Dedifferentiated amniotic fluid mesenchymal stem cell (primary cell): Measurements from ENCODE around the gene LOXHD1.

ENCODE experiments used
- DNase-seq: peaks from one replicate; pipeline ENCODE4 v3.0.0-alpha.2; 2016; ENCODE audit errors: extremely low spot score

The LOXHD1 gene

DNA sequence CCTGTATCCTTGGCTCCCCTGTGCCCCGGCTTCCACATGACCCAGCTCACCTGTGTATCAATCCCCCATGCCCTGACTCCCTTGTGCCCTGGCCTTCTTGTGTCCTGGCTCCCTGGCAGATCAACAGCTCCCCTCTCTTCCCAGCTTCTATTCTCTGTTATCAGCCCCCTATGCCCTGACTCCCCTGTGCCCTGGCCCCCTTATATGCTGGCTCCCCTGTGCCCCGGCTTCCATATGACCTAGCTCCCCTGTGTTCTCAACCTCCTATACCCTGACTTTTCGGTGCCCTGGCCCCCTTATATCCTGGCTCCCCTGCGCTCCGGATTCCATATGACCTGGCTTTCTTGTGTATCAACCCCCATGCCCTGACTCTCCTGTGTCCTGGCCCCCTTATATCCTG is 209.2 kb downstream of the LOXHD1 start:
- no peak for DNase-seq

GRCh38 chr18:46447323-46447722 is 209.7 kb downstream of the LOXHD1 start:
- DNase-seq: no peak

DNA sequence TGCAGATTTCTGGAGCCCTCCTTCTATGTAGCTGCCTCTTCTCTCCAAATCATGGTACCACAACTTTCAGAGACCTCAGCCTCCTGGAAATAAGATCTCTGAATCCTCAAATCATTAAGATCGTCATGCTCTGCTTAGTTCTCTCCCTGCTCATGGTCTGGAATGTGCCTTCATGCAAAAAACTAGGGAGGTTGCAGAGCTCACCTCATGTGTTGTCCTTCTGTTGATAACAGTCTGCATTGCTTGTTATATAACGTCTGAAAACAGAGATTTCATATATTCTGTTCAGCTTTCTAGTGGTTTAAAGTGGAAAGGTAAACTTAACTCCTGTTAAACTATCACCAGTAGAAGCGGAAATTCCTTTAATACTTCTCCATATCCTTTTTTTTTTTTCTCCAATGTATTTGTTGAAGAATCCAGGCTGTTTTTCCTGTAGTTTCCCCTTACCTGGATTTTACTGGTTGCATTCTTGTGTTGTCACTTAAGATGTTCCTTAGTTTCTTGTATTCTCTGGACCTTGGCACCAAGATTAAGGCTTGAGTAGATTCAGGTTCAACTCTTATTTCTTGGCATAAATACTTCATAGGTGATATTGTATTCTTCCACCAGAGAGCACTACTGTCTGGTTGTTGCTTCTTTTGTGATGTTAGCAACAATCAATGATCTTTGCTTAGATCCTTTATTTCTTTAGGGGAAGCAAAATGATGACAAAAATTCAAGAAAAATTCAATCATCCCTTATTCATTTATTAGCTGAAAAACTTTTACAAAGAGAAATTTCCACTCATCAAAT is 211.3 kb downstream of the LOXHD1 start:
- no peak for DNase-seq

DNA sequence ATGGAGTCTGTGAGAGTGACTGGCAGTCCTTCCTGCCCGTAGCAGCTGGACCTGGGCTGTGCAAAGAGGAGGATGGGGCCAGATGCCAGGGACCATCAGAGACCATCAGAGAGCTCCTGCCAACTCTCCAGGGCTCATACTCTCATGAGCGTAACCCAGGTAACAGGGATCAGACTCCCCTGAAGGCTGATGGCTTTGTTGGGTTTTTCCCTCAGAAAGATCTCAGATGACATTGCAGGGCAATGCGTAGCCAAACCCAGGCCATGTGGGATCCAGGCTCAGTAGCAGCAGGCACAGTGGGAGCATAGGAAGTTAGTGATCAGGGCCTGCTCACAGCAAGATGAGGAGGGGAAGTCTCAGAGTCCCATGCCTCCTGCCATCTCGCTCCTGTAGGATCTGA is 218.0 kb downstream of the LOXHD1 start:
- no peak for DNase-seq

- no peak for DNase-seq
Observed at GRCh38 chr18:46437061-46437460, 220.0 kb downstream of the LOXHD1 start.

DNA sequence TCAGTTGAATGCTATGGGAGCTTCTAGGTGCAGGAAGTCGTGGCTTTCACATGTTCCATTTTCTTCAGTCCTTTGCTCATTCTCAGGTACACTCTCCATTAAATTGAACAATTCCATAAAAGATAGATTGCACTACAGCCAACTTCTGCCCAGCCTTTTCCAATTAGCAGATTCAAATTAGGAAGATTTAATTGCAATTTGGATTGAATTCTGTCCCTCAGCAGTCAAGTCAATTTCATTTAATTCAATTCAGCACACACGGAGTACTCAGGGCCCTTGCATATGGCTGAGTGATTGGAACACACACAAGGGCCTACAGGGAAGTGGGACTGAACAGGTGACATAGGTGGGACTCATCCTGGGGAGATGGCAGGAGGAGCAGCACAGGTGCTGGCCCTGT is 220.4 kb downstream of the LOXHD1 start:
- no peak for DNase-seq

DNA sequence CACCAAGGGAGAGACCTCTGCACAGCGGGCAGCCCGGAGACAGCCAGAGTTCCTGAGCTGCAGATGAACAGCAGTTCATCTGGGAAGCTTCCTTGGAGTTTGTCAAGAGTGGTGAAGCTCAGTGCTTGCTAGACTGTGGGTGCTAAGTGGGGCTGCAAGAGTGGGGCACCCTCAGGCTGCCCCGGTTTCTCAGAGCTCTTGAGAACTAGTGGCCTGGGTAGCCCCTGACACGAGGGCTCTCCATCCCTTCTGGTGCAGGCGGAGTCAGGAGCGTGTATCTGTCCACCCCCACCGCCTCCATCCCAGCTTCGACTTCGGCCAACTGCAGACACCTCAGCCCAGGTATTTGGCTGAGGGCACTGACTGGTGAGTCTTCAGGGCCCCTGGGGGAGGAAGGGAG is 222.0 kb downstream of the LOXHD1 start:
- DNase-seq: no peak

DNA sequence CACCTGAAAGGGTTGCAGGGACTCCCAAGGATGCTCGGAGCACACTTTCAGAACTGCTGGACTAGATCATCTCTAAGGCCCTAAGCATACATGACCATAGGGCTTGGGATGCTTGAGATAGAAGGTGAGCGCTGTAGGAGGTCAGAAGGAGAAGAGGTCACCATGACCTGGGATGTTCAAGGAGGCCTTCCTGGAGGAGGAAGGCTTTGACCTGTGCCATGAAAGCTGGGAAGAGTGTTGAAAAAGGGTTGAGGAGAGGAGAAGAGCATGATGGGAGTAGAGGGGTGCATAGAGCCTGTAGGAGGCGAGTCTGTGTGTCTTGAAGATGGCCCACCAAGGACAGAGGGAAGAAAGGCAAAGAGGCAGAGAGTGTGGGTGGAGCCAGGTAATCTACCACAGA is 222.4 kb downstream of the LOXHD1 start:
- DNase-seq: no peak

DNA sequence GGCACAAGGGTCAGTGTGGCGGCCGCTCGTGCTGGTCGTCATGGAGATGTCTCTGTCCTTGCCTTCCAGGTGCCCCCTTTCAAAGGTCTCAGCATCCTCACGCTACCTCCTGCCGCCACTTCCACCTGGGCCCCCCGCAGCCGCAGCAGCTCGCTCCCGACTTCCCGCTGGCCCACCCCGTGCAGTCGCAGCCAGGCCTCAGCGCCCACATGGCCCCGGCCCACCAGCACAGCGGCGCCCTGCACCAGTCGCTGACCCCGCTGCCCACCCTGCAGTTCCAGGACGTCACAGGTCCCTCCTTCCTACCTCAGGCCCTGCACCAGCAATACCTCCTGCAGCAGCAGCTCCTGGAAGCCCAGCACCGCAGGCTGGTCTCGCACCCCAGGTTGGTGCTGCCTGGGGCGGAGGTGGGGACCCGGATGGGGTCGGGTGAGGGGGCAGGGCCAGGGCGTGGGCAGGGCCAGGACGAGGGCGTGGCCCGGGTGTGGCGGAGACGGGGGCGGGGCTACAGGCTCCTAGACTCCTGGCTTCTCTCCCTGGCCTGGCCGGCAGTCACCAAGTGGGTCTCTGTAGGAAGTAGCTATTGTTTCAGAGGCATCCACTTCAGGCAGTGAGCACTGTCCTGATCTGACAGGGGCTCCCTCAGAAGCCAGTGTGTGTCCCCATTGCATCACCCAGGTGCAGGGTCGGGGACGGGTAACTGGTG is 223.7 kb downstream of the LOXHD1 start:
- DNase-seq: no peak

GRCh38 chr18:46431522-46432171 is 225.4 kb downstream of the LOXHD1 start:
- no peak for DNase-seq

DNA sequence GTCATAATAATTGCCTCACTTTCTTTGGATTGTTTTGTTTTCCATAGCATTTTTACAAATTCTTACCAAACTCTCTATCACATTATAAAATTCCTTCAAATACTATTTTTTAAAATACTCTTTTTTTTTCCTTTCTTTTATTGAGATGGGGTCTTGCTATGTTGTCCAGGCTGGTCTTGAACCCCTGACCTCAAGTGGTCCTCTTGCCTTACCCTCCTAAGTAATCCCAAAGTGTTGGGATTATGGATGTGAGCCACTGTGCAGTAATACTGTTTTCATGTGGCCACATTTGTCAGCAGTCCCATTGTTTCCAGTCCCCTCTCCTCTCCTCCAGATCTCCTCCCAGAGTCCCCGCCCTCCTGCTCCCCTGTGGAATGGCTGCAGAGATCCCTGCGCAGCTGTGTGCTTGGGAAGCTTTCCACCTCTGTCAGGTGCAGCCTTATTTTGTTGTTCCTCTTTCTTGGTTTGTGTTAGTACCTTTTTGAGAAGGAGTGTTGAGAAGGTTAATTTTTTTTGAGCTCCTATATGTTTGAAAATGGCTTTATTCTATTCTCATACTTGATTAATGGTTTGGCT is 227.3 kb downstream of the LOXHD1 start:
- DNase-seq: no peak

DNA sequence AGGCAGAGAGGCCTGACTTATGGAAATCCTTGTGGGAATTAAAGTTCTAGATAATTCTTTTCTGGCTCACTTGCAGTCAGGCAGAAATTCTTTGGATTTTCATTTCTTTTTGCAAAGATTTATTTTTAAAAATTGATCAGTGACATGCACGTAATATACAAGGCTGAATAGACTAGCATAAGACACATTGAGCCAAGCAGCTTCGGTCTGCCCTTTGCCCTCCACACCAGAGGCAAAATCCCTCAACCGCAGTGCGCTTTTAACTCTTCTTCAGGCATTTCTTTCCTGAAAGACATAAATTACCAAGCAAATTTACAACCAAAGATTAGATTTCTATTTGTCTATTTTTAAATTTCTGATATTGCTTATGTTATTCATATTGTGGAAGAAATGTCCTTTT is 227.9 kb downstream of the LOXHD1 start:
- no peak for DNase-seq

DNA sequence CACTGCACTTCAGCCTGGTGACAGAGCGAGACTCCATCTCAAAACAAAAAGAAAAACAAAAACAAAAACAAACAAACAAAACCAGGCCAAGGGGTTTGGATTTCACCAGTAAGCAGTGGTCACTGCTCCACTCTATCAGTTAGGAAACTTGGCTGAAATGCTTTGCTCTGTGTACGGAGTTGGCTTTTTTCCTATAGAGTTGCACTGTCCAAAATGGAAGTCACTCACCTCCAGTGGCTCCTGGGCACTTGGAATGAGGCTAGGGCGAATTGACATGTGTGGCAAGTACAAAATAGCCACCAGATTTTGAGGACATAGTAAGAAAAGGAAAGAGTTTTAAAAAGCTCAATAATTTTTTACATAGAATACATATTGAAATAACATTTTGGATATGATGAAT is 228.7 kb downstream of the LOXHD1 start:
- DNase-seq: no peak

GRCh38 chr18:46427216-46427995 is 229.6 kb downstream of the LOXHD1 start:
- DNase-seq: no peak
